T-cell (primary cell): ENCODE data around the gene GAS5. TPM values are rescaled to one million over a fixed set of nuclear protein-coding genes. Genes with fewer than 3 reads are reported as not detected.

Experiments used
- total RNA-seq, 35 experiments: library from RNA in 6 of 35; stranded (reverse) in 6 of 35; fragments of 120-200 nt in 1 of 35; gene quantifications; one replicate each; pipeline versions ENCODE4 v1.2.1 to v1.2.4 and lab custom pipeline; 2013 to 2026

GAS5 gene
- total RNA-seq, 5 donors from 2014 or later (not counting 1 experiment from before 2014, with no cell fraction given) = 638 to 881 (median 772) TPM

Other genes starting within 250 kb of the GAS5 start
- not detected for gene TEX50, start 232.7 kb downstream of the GAS5 start, total RNA-seq
- not detected for gene ANKRD45, start 198.1 kb downstream of the GAS5 start, total RNA-seq
- gene KLHL20, start 153.0 kb downstream of the GAS5 start, total RNA-seq = 10 to 100 TPM; 28.7 to 34.5 (median 31.2) TPM
- 10 to 100 TPM in 3 of 5 donors, 1 to 10 TPM in 2; 4.9 to 14.1 (median 13.6) TPM for gene DARS2, start 43.3 kb downstream of the GAS5 start, total RNA-seq
- 10 to 100 TPM in 3 of 5 donors, 1 to 10 TPM in 2; 8.1 to 12.7 (median 10.3) TPM for gene CENPL, start 43.1 kb downstream of the GAS5 start, total RNA-seq
- gene ZBTB37, start 391 bp upstream of the GAS5 start, total RNA-seq = 10 to 100 TPM; 17.6 to 24.7 (median 22.4) TPM
- 1 to 10 TPM in 1 of 5 donors, under 1 TPM in 2, not detected in 2; 0.72 to 1.3 (median 0.95) TPM for gene SERPINC1, start 49.3 kb upstream of the GAS5 start, total RNA-seq
- 10 to 100 TPM; 39.9 to 52.1 (median 49.3) TPM for gene RC3H1, start 154.4 kb upstream of the GAS5 start, total RNA-seq